Esophagus muscularis mucosa (tissue), 4 donors: ENCODE results near the gene BFSP2.
"Not testable (repeated sequence)": the region's sequence is repeated elsewhere in the genome, so short reads cannot be mapped to it uniquely, and the experiment has no call there.

Source experiments
- EP300 ChIP-seq: sonication (generic); formaldehyde crosslinking; IDR thresholded peaks from one replicate; pipeline ENCODE4 v1.6.1; 2017; ENCODE audit warnings: antibody characterized with exemption
- POLR2A ChIP-seq: fragments of 450-650 bp; IDR thresholded peaks from one replicate; pipeline ENCODE4 v1.6.1; 2017; ENCODE audit warnings: antibody characterized with exemption, moderate library complexity, mild to moderate bottlenecking, low read depth
- POLR2AphosphoS5 ChIP-seq, 2 donors: sonication (generic); formaldehyde crosslinking; IDR thresholded peaks; one replicate each; pipeline ENCODE4 v1.6.1; 2017; ENCODE audit warnings: antibody characterized with exemption in 2 of 2
- TF ChIP-seq, protein P1 (sequence below), 3 experiments: fragments of 200-600 bp in 2 of 3; fragments of 450-650 bp in 1 of 3; sonication (generic) in 2 of 3; IDR thresholded peaks; one replicate each; pipeline ENCODE4 v1.5.1; 2017 to 2019; ENCODE audit warnings: antibody characterized with exemption in 3 of 3, mild to moderate bottlenecking in 2 of 3, moderate library complexity in 1 of 3

DNA sequence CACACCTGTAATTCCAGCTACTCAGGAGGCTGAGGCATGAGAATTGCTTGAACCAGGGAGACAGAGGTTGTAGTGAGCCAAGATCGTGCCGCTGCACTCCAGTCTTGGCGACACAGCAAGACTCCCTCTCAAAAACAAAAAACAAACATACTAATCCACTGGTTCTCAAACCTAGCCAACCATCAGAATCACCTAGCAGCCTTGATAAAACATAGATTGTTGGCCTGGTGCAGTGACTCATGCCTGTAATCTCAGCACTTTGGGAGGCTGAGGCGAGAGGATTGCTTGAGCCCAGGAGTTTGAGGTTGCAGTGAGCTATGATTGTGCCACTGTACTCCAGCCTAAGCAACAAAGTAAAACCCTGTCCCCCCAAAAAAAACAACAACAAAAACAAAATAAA is 121.1 kb downstream of the BFSP2 start:
- not testable (repeated sequence) for TF ChIP-seq POLR2A; POLR2AphosphoS5 (IDR thresholded peaks at IDR 0.05); EP300
- TF ChIP-seq, protein P1, sequence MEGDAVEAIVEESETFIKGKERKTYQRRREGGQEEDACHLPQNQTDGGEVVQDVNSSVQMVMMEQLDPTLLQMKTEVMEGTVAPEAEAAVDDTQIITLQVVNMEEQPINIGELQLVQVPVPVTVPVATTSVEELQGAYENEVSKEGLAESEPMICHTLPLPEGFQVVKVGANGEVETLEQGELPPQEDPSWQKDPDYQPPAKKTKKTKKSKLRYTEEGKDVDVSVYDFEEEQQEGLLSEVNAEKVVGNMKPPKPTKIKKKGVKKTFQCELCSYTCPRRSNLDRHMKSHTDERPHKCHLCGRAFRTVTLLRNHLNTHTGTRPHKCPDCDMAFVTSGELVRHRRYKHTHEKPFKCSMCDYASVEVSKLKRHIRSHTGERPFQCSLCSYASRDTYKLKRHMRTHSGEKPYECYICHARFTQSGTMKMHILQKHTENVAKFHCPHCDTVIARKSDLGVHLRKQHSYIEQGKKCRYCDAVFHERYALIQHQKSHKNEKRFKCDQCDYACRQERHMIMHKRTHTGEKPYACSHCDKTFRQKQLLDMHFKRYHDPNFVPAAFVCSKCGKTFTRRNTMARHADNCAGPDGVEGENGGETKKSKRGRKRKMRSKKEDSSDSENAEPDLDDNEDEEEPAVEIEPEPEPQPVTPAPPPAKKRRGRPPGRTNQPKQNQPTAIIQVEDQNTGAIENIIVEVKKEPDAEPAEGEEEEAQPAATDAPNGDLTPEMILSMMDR (IDR thresholded peaks at IDR 0.05): not testable (repeated sequence)
